Pericardium fibroblast (primary cell): Measurements from ENCODE around the gene TP53BP1. TPM values are rescaled to one million over a fixed set of nuclear protein-coding genes. Genes with fewer than 3 reads are reported as not detected.

Experiments
- total RNA-seq: library from RNA; depleted of rRNA; stranded (reverse); fragments of >200 nt; gene quantifications from 2 replicates; pipeline ENCODE4 v1.2.3, GENCODE V29; 2015

TP53BP1 gene
- total RNA-seq, result 18.0 and 18.8 TPM in 2 replicates

DNA sequence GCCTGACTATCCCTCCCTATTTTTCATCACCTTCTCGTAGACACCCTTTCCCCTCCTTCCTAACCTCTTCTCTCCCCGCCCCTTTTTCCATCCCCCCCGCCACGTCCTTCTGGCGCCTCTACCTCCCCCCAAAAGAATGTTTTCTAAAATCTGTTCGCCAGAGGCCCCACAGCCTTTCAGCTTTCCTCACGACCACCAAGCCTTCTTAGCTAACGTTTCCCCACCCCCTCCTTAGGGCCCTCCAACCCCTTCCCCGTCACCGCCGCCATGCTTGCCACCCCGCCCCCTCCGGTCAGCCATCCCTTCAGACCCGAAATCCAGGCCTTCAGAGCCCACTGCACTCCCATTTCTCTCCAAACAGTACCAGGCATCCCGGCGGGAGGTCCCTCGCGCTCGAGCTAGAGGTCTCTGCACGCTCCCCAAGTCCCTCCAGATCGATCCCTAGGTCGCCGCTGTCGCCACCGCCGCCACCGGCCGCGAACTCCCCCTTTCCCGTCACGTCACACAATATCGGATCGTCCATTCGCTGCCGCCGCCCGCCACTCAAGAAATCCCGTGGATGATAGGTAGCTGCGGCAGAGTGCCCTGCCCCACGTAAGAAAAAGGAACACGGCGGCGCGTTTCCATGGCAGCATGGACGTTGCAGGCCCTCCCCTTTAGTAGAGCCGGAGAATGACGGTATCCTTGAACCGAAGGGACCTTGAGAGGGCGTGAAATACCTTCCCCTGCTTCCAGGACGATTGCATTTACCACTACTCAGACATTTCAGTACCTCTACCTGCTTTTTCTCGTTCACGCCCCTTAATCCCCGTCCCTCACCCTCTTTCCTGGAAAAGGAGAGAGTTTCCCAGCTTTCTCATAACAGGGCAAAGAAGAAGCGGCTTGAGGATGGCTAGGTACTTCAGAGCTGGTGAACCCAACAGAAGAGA lies at the start of gene TP53BP1:
TP53BP1 (minus strand) TSS at position 484 of the 929 bp plus-strand sequence; CDS start at position 371, 113 bp downstream.

DNA sequence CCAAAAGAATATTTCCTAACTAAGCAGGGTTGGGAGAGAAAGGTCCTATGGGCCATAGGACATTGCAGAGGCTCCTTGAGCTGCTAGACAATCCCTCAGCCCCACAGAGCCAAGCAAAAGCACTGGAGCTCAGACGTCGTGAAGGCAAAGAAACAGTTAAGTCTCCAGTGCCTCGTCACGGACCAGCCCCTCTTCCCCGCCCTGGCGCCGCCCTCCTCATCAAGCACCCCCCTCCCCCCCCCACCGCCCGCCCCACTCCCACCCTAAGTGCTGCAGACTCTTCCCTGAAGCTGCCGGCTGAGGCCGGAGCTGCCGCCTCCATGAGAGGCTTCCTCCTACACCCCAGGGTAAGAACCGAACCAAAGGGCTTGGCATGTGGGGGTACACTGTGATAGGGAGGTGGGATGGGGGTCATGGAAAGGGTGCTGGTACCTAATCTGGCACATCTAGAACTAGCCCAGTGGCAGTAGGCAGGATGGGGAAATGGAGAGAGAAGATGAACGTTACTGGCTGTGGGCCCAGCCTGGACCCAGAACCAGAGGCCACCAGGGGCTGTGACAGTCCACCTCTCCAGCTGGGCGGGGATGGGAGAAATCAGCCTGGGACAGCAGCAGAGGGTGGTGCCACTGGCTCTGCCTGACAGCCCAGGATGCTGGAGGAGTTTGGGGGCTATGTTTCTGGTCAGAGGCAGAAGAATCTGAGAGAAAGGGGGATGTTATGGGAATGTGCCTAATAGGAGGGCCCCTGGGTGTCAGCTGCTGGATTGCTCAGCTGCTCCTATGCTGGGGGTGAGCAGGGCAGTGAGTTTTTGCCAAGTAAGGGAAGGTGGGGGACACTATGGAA lies 24.6 kb upstream of the TP53BP1 start, which contains the start of gene MAP1A:
MAP1A (plus strand) TSS at position 255 of the 843 bp plus-strand sequence. CDS start 3,866 bp downstream, outside the sequence.

DNA sequence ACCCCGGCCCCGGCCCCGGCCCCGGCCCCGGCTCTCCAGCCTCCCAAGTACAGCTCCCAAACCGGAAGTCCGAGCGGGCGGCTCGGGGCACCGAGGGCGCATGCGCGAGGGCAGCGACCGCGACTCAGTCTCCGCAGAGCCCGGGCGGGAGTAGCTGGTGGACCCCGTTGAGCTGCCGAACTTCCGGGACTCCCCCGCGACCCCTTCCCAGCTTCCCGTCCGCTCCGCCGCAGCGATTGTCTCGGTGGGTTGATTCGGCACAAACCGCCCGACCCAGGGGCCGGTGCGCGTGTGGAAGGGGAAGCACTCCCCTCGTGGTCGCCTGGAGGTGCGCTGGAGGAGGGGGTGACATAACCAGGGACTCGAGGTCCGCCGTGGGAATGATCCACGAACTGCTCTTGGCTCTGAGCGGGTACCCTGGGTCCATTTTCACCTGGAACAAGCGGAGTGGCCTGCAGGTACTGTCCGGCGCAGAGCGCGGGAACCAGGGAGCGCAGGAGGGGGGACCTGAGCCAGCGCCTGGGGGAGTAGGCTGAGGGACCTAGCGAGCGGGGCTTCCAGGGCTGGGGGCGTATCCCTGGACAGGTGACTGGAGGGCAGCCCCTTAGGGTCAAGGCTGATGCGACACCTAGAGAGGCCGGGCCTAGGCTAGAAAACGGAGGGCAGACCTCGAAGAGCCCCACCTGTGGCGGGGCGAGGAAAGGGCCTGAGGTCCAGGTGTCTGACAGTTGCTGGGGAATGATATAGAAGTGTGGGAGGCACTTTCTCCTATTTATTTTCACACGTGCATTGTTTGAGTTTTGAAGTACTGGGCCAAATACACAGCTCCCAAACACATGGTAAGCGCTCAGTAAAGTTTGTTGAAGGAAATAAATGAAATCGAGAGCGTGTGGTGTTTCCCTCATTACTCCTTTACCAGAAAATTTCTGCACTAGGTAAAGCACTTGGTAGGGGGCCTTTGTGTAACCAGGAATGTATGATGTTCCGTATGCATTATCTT lies 121.7 kb downstream of the TP53BP1 start, which contains the start of the genes TUBGCP4 and ZSCAN29:
TUBGCP4 (plus strand) TSS at position 127 of the 1,000 bp plus-strand sequence; CDS start at position 381, 254 bp downstream.
ZSCAN29 (minus strand) TSS at position 69 of the 1,000 bp plus-strand sequence. CDS start 1,130 bp downstream, outside the sequence.

Other genes with a start within 250 kb of the TP53BP1 start
- gene TGM5, start 226.2 kb downstream of the TP53BP1 start, total RNA-seq, result not detected in 2 replicates
- not detected in 2 replicates for gene TGM7, start 190.9 kb downstream of the TP53BP1 start, total RNA-seq
- 3.1 and 6.5 TPM in 2 replicates for gene LCMT2, start 162.6 kb downstream of the TP53BP1 start, total RNA-seq
- gene ZSCAN29, start 122.1 kb downstream of the TP53BP1 start, total RNA-seq, result 9.5 and 12.8 TPM in 2 replicates
- gene TUBGCP4, start 122.1 kb downstream of the TP53BP1 start, total RNA-seq, result 8.6 and 14.2 TPM in 2 replicates
- 9.7 and 25.5 TPM in 2 replicates for gene MAP1A, start 24.5 kb upstream of the TP53BP1 start, total RNA-seq
- gene PPIP5K1, start 97.1 kb upstream of the TP53BP1 start, total RNA-seq, result 1.4 and 6.0 TPM in 2 replicates
- gene CKMT1B, start 100.9 kb upstream of the TP53BP1 start, total RNA-seq, result not detected in 2 replicates
- not detected in 2 replicates for gene STRC, start 125.6 kb upstream of the TP53BP1 start, total RNA-seq
- not detected in 2 replicates for gene CATSPER2, start 155.7 kb upstream of the TP53BP1 start, total RNA-seq
- not detected in 2 replicates for gene CKMT1A, start 200.7 kb upstream of the TP53BP1 start, total RNA-seq